ENCODE data around the gene NFKBIL1.
"Not testable (repeated sequence)": the region's sequence is repeated elsewhere in the genome, so short reads cannot be mapped to it uniquely, and the experiment has no call there.

GRCh38 chr6:31499648-31500047 lies 47.8 kb upstream of the NFKBIL1 start:
- TF ChIP-seq, protein P1, sequence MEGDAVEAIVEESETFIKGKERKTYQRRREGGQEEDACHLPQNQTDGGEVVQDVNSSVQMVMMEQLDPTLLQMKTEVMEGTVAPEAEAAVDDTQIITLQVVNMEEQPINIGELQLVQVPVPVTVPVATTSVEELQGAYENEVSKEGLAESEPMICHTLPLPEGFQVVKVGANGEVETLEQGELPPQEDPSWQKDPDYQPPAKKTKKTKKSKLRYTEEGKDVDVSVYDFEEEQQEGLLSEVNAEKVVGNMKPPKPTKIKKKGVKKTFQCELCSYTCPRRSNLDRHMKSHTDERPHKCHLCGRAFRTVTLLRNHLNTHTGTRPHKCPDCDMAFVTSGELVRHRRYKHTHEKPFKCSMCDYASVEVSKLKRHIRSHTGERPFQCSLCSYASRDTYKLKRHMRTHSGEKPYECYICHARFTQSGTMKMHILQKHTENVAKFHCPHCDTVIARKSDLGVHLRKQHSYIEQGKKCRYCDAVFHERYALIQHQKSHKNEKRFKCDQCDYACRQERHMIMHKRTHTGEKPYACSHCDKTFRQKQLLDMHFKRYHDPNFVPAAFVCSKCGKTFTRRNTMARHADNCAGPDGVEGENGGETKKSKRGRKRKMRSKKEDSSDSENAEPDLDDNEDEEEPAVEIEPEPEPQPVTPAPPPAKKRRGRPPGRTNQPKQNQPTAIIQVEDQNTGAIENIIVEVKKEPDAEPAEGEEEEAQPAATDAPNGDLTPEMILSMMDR (conservative IDR thresholded peaks at IDR 0.05; ENCODE audit: low read length), result not testable (repeated sequence)
- not testable (repeated sequence) for TF ChIP-seq EZH2phosphoT487 (IDR thresholded peaks at IDR 0.05; ENCODE audit: borderline replicate concordance)
